ENCODE results near the gene PPM1B.
"Not testable (repeated sequence)": the region's sequence is repeated elsewhere in the genome, so short reads cannot be mapped to it uniquely, and the experiment has no call there.

The PPM1B gene

DNA sequence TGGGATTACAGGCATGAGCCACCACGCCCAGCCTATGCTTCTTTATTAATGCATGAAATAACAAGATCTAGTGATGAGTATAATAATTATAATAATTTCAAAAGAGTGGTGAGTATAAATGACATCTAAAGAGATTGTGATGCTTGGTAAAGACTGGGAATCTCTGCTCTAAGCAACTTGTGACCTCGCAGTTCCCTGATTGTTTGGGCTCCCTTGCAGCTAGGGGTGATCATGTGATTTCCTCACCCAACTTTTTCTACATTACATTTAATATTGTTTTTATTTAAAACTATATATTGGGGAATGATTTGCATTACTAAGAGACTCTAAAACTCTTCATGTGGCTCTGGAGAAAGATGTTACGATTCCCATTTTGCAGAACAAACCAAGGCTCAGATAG, 4.1 kb upstream of the PPM1B start:
- DNase-seq, result no peak

DNA sequence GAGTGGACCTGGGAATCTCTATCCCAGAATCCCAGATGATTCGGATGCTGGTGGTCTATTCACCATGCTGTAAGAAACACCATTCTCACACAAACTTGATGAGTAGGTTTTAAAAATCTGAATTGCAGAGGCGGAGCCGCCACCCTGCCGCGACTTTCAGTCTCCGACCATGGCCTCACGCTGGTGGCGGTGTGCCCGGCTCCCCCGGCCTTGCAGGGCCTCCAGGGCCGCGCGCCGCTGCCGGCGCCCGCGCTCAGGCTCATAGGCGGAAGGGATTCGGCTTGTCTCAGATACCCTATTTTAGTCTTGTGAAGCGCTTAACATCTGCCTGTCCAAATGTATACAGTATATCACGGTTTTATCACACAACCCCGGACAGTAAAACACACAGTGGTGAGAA, 2.6 kb upstream of the PPM1B start:
- no peak for DNase-seq

- no peak for DNase-seq
Measured at GRCh38 chr2:44167311-44167907, 1.3 kb upstream of the PPM1B start.

DNA sequence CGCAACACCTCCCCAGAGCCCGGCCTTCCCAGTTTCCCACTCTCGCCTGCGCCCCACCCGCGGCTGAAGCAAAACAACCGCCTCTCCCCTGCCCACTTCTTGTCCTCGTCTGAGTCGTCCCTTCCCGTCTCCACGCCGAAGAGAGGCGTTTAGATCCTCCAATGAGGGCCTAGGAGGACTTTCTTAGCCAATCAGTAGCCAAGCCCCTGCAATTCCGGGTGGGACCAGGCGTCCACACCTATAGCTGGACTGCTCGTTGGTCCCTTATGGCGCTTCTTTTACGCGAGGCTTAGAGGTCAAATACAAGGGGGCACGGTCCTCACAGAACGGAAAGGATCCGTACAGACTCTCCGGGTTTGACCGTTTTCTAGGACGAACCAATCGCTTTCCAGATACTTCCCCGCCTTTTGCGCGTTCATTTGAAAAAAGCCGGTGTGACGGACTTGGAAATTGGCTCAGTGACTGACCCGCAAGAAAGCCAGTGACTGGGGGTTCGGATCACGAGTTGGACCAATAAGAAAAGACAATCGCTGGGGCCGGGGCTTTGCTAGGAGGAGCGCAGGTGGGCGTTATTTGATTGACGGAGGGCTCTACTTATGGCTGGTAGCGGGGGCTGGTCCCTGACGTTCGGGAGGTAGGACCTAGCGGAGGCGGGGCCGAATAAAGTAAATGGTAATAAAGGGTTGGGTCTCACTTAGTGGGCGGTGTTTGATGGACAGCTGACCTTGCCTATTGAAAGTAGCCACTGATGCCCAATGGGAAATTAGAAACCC, 581 bp upstream of the PPM1B start:
- DNase-seq, result peak; percentile 99

DNA sequence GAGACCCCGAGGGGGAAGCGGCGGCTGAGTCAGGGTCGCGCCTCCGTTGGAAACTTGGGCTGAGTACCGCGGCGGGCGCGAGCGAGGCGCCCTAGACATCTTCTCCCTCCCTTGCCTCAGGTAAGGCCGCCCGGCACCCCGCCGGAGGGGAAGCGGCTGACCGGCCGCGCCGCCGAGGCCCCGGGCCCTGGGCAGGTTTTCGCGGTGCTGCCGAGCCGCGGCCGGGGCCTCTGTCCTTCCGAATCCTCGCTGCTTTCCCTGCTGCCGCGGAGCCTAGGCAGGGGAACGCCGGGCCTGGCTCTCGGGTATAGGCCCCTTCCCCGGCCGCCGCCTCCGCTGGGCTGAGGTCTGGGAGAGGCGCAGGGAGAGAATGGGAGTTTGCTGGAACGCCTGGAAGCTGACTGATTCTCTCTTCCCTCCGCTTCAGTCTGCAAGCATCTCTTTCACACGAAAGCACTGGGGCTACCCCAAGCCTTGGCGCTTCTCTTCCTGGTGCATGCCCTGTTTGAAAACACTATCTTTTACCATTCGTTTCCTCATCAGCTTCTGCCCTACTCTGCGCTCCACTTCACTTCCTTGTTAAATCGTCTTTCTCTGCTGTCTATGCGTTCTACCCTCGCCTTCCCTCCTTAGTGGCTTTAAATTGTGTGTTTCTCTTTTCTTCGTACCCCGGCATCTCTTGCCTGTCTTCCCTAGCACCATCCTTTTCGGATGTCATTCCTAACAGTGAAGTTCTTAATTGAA, 652 bp downstream of the PPM1B start:
- no peak for DNase-seq

DNA sequence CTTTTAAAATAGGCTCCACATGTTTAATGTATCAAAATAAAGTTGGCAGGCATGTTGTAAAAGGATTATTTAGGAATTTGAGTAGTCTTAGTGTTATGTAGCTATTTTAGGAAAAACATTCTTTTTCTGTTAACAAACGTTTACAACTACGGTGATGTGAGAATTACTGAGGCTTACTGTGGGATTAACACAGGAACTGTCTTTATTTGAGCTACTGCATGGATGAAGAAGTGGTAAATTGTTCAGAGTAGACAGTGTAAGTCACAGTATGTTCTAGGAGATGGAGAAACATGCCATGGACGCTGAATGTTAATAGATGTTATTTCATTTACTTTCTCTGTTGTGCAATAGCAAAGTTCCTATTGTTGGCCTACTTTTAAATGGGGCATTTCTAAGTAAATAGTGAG, 1.6 kb downstream of the PPM1B start:
- no peak for DNase-seq

GRCh38 chr2:44171018-44171417, 2.3 kb downstream of the PPM1B start:
- DNase-seq, result no peak

DNA sequence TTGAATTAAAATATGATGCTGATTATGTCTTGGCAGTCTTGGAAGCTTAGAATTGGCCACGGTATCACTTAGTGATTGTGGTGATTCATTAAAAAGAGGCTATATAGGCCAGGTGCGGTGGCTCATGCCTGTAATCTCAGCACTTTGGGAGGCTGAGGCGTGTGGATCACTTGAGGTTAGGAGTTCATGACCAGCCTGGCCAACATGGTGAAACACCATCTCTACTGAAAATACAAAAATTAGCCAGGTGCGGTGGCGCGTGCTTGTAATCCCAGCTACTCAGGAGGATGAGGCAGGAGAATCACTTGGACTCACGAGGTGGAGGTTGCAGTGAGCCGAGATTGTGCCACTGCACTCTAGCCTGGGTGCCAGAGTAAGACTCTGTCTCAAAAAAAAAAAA, 2.8 kb downstream of the PPM1B start:
- DNase-seq, result not testable (repeated sequence)

- DNase-seq, result no peak
Measured at GRCh38 chr2:44172576-44172975, 3.9 kb downstream of the PPM1B start.

- no peak for DNase-seq
Measured at GRCh38 chr2:44178950-44179349, 10.3 kb downstream of the PPM1B start.

- DNase-seq, result no peak
Measured at GRCh38 chr2:44181648-44182047, 13.0 kb downstream of the PPM1B start.

DNA sequence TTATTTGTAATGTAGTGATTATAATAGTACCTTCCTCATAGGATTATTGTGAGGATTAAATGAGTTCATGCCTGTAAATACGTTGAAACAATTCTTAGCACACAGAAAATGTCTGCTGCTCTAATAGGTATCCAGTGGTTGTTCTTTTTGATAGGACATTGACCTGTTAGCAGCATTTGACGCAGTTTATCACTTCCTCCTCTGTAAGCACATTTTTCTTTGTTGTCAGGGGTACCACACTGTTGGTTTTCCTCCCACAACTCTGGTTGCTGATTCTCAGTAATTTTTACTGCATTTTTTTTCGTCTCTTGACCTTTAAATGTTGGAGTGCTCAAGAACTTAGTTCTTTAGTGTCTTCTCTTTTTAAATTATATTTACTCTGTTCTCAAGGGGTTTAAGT, 15.4 kb downstream of the PPM1B start:
- DNase-seq, result no peak

- no peak for DNase-seq
Measured at GRCh38 chr2:44186810-44187209, 18.1 kb downstream of the PPM1B start.

DNA sequence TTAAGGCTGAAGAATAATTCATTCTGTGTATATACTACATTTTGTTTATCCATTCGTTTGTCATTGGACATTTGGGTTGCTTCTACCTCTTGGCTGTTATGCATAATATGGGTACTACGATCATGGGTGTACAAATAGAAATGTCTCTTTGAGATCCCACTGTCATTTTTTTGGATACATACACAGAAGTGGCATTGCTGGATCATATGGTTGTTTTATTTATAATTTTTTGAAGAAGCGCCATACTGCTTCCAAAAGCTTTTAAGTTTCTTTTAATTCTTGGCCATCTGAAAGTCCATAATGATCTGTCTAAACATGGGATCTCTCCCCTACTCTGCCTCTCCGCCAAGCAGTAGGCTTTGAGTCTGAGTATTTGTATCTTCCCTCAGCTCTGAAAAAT, 18.6 kb downstream of the PPM1B start:
- no peak for DNase-seq

GRCh38 chr2:44188696-44189095, 20.0 kb downstream of the PPM1B start:
- no peak for DNase-seq

DNA sequence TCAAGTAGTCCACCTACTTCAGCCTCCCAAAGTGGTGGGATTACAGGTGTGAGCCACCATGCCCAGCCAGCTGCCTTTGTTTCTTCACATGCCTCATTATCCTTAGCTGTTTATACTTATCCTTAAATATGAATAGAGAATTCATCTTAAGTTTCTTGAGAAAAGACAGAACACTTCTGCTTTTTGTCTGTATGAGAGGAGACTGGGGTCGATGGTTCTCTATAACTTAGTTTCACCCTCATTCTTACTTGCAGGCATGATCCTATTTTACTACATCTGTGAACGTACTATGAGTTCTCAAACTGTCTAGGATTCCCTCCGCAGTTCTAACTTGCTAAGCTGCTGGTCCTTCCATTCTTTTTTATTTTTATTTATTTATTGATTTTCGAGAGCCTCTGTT, 20.4 kb downstream of the PPM1B start:
- no peak for DNase-seq

- DNase-seq, result no peak
Measured at GRCh38 chr2:44190526-44190925, 21.9 kb downstream of the PPM1B start.

DNA sequence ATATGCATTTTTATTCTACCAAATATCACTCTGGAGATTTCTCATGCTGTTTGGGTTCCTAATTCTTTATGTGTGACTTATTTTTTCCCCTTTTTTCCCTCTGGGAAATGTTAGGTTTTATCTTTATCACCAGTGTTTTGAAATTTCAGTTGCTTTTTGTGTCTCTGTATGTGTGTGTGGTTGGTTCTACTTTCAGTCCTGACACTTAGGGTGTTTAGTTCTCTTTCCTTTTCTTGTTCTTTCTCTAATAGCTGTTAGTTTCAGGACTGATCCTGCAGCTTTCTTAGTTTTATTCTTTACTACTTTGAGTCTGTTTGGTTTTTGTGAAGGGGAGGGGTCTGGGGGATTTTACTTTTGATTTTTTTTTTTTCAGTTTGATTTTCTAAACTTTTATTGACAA, 23.1 kb downstream of the PPM1B start:
- DNase-seq, result no peak

GRCh38 chr2:44192646-44193045, 24.0 kb downstream of the PPM1B start:
- DNase-seq, result no peak

DNA sequence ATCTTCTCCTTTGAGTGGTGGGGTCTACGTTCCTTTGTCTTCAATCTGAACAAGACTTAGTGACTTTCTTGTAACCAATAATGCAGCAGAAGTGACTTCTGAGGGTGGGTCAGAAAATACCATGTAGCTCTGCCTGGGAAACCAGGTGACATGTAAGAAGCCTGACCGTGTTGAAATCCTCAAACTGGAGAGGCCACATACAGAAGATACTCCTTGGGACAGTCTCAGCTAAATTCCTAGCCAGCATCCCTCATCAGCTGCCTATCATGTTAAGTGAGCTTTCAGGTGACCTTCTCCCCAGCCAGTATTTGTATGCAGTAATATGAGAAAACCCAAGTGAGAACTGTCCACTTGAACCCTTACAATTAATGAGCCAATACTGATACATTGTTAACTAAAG, 27.0 kb downstream of the PPM1B start:
- DNase-seq, result no peak

- DNase-seq, result no peak
Measured at GRCh38 chr2:44197816-44198215, 29.1 kb downstream of the PPM1B start.

DNA sequence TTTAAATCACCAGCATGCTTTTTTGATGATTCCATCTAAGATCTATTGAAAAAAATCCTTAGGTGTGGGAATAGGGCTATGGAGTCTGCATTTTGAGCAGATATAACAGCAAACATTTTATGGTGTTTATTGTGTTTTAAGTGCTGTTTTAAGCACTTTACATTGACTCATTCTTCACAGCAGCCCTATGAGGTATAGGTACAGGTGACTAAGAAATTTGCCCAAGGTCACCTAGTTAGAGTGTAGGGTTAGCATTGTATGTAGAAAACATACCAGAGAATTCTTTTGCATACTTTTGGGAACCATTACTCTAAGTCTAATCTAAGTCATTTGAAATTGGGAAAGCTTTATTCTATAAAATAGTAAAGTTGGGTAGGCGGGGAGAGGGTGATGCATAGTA, 31.3 kb downstream of the PPM1B start:
- no peak for DNase-seq

GRCh38 chr2:44200759-44201158, 32.1 kb downstream of the PPM1B start:
- DNase-seq, result no peak

DNA sequence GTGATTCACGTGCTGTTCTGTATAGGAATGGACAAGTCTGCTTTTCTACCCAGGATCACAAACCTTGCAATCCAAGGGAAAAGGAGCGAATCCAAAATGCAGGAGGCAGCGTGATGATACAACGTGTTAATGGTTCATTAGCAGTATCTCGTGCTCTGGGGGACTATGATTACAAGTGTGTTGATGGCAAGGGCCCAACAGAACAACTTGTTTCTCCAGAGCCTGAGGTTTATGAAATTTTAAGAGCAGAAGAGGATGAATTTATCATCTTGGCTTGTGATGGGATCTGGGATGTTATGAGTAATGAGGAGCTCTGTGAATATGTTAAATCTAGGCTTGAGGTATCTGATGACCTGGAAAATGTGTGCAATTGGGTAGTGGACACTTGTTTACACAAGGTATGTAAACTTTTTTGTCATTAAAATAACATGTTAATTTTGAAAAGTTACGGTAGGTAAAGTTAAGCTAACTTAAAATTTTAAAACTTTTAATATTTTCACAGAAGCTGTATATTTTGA, 33.0 kb downstream of the PPM1B start:
- no peak for DNase-seq

All from cerebellar nuclear complex (tissue), 1 donor.